Uterus (tissue), 4 donors: ENCODE measurements around the gene EFTUD2. TPM values are rescaled to one million over a fixed set of nuclear protein-coding genes. Genes with fewer than 3 reads are reported as not detected.
"Not testable (repeated sequence)": the region's sequence is repeated elsewhere in the genome, so short reads cannot be mapped to it uniquely, and the experiment has no call there.

Experiments used
- DNase-seq, 2 donors: peaks; one replicate each; pipeline ENCODE4 v3.0.0-alpha.2; 2019 to 2020
- H3K27ac ChIP-seq, 2 donors: fragments of 200-600 bp; sonication (generic); 1 replicate in 1 of 2; 2 replicates in 1 of 2; pipeline ENCODE4 v1.5.1; 2016 to 2018
- H3K27me3 ChIP-seq, 2 donors: fragments of 200-600 bp; sonication (generic); one replicate each; pipeline ENCODE4 v1.5.1; 2018 to 2019; ENCODE audit warnings: control low read depth in 1 of 2
- H3K36me3 ChIP-seq, 2 donors: fragments of 200-600 bp; sonication (generic); one replicate each; pipeline ENCODE4 v1.5.1; 2019; ENCODE audit warnings: control low read depth in 1 of 2
- H3K4me1 ChIP-seq, 2 donors: fragments of 200-600 bp; sonication (generic); one replicate each; pipeline ENCODE4 v1.5.1; 2018 to 2019; ENCODE audit warnings: control low read depth in 1 of 2
- H3K4me3 ChIP-seq, 2 donors: fragments of 200-600 bp; sonication (generic); 1 replicate in 1 of 2; 2 replicates in 1 of 2; pipeline ENCODE4 v1.5.1; 2018 to 2019; ENCODE audit warnings: mild to moderate bottlenecking in 1 of 2
- H3K9me3 ChIP-seq, 2 donors: fragments of 200-600 bp; sonication (generic); one replicate each; pipeline ENCODE4 v1.5.1; 2019; ENCODE audit warnings: control low read depth in 1 of 2
- POLR2A ChIP-seq, 2 donors: fragments of 450-650 bp; IDR thresholded peaks; one replicate each; pipeline ENCODE4 v1.6.1; 2016; ENCODE audit warnings: antibody characterized with exemption in 2 of 2, mild to moderate bottlenecking in 1 of 2, moderate library complexity in 1 of 2
- intact Hi-C: fragments of 100-400 bp; cut with DNase I; formaldehyde crosslinking; loops from one replicate; pipeline ENCODE4 v1.15.1; 2023; ENCODE audit warnings: low total_unique reads
- total RNA-seq, 4 donors: library from RNA; depleted of rRNA in 3 of 4; stranded (reverse); fragments of >200 nt in 3 of 4; gene quantifications; one replicate each; pipeline versions ENCODE4 v1.1.0 to v1.2.4, GENCODE V29; 2014 to 2023
- TF ChIP-seq, protein P1 (sequence below), 4 experiments: fragments of 200-600 bp in 2 of 4; fragments of 450-650 bp in 2 of 4; sonication (generic) in 2 of 4; IDR thresholded peaks; one replicate each; pipeline ENCODE4 v1.5.1; 2016 to 2019; ENCODE audit warnings: antibody characterized with exemption in 4 of 4, mild to moderate bottlenecking in 2 of 4, moderate library complexity in 1 of 4
- donor health status: DM: yes; HTN: yes; CAD: no.

Gene EFTUD2
- total RNA-seq = 100 to 1,000 TPM in 2 of 4 donors, 10 to 100 TPM in 2; 12.4 to 129 (median 64.7) TPM

DNA sequence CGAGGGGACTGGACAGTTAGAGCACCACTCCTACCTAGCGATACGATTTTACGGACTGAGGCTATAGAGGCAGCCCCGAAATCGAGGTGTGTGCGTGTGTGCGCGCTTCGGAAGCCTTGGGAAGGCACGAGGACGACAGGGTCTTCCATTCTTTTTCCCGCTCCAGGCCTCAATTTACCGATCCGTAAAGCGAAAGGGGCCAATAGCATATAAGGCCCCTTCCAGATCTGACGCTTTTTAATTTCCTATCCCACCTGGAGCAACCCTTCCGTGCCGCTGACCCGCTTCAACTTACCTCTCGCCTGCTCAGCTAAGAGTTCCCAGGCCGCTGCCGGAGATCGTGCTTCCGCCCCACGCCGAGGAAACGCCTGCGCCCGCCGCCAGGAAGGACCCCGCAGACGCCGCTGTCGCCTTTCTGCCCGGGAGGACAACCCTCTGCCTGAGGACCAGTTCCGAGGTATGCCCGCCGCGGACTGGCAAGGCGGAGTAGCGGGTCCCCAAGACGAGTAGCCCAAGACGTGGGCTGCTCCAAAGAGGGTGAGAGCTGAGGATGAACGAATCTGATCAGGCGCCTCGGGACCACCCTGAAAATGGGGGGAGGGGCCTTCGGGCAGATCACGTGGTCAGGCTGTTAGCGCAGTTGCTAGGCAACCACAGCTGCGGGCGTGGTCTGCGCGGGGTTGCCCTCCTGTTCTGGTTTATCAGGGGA lies at the start of gene EFTUD2:
Gene EFTUD2, minus strand, starts transcription at position 372 of the 709 bp plus-strand sequence. CDS start 4,924 bp downstream, outside the sequence.
- peak; percentile 41 to 60 for TF ChIP-seq POLR2A (IDR thresholded peaks at IDR 0.05)
- TF ChIP-seq, protein P1, sequence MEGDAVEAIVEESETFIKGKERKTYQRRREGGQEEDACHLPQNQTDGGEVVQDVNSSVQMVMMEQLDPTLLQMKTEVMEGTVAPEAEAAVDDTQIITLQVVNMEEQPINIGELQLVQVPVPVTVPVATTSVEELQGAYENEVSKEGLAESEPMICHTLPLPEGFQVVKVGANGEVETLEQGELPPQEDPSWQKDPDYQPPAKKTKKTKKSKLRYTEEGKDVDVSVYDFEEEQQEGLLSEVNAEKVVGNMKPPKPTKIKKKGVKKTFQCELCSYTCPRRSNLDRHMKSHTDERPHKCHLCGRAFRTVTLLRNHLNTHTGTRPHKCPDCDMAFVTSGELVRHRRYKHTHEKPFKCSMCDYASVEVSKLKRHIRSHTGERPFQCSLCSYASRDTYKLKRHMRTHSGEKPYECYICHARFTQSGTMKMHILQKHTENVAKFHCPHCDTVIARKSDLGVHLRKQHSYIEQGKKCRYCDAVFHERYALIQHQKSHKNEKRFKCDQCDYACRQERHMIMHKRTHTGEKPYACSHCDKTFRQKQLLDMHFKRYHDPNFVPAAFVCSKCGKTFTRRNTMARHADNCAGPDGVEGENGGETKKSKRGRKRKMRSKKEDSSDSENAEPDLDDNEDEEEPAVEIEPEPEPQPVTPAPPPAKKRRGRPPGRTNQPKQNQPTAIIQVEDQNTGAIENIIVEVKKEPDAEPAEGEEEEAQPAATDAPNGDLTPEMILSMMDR (IDR thresholded peaks at IDR 0.05) = peak in 2 of 4 experiments; percentile 31 to 59
- Histone ChIP-seq H3K27ac (peak within 1 kb of the TSS; percentile 93), H3K9me3 (no peaks in the 10 kb centered on the region), H3K4me1 (no peaks in the 10 kb centered on the region), H3K4me3 (peak within 1 kb of the TSS; percentile 51 to 77), H3K27me3 (no peaks in the 10 kb centered on the region), H3K36me3 (no peaks in the 10 kb centered on the region)
- intact Hi-C loops = no loop called here
- peak; percentile 90 to 91 for DNase-seq

DNA sequence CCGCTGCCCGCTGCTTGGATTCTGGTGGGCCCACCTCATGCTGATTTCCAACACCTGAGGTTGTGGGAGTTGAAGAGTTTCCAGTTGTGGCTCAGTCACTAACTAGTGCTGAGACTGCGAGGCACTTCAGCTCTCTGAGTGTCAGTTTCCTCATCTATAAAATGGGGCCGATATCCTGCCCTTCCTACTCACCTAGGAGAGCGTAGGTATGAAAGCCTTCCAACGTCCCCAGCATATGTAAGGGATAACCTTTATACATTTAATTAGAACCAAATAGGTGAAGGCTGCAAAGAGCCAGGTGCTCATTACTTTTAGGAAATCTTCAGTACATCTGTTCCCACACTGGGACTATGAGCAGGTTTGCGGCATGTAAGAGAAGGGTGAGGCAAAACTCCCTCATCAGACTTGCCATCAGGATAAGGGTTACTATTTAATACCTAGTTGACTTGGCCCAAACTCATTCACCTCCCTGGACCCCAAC lies 49.1 kb upstream of the EFTUD2 start:
- DNase-seq = no peak
- no peaks in the 10 kb centered on the region for H3K36me3 ChIP-seq
- peaks cover 0 to 5% of the 10 kb centered on the region in 2 donors for H3K4me1 ChIP-seq
- H3K4me3 ChIP-seq = peak overlapping the region; percentile 50 to 55
- intact Hi-C loops = no loop called here
- no peak for TF ChIP-seq POLR2A (IDR thresholded peaks at IDR 0.05)
- TF ChIP-seq, protein P1 (IDR thresholded peaks at IDR 0.05) = no peak
- peak overlapping the region in 1 of 2 donors; percentile 66 for H3K27ac ChIP-seq
- H3K9me3 ChIP-seq = no peaks in the 10 kb centered on the region
- H3K27me3 ChIP-seq = no peaks in the 10 kb centered on the region

DNA sequence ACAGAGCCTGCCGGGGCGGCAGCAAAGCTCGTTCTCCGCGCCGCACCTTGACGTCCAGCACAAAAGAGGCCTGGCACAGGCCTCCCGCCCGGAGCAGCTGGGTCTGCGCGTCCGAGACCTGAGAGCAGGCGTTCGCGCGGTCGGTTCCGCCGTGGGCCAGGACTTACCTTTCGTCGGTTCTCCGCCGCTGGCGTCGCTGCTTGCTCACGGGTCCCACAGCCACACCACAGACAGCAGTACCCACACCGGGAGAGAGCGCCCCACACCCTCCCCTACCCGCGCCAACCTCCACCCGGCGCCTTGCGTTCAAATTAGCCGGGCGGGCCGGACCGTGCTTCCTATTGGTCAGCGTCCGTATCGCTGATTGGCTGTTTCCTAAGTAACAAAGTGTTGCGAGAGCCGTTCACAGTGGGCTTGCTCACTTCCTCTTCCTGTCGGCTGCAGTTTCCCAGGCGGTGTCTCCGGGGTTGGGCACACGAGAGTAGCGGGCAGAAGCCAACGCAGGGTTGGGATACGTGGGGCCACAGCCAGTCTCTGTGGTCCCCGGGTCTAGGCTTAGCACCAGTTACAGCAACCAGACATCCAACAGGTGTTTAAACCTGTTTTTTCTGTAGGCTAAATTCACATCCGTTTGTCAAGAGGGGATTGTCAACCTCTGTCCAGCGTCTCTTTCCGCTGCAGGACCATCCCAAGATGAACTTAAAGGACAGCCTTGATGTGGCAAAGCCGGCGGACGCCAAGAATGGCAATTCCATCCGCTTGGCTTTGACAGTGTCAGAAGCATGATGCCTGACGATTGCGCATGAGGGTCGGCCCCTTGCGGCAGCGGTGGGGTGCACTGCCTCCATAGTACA lies 48.4 kb upstream of the EFTUD2 start, which contains the start of gene KIF18B:
Gene KIF18B, minus strand, starts transcription at position 313 of the 854 bp plus-strand sequence. CDS start 11,429 bp downstream, outside the sequence.
- intact Hi-C loops = no loop called here
- peaks cover 0 to 5% of the 10 kb centered on the region in 2 donors for H3K4me1 ChIP-seq
- peak; percentile 56 to 60 for TF ChIP-seq POLR2A (IDR thresholded peaks at IDR 0.05)
- TF ChIP-seq, protein P1 (IDR thresholded peaks at IDR 0.05) = peak in 1 of 4 experiments; percentile 1
- H3K9me3 ChIP-seq = no peaks in the 10 kb centered on the region
- H3K27ac ChIP-seq = peak within 1 kb of the TSS; percentile 14 to 66
- H3K4me3 ChIP-seq = peak within 1 kb of the TSS; percentile 50 to 55
- H3K27me3 ChIP-seq = no peaks in the 10 kb centered on the region
- peak; percentile 81 to 85 for DNase-seq
- H3K36me3 ChIP-seq = no peaks in the 10 kb centered on the region

DNA sequence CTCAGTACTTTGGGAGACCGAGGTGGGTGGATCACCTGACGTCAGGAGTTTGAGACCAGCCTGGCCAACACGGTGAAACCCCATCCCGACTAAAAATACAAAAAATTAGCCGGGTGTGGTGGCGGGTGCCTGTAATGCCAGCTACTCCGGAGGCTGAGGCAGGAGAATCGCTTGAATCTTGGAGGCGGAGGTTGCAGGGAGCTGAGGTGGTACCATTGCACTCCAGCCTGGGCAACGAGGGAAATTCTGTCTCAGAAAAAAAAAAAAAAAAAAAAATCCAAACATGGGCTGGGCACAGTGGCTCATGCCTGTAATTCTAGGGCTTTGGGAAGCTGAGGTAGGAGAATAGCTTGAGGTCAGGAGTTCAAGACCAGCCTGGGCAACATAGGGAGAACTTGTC lies 46.4 kb upstream of the EFTUD2 start:
- H3K27ac ChIP-seq, H3K4me1 ChIP-seq, H3K36me3 ChIP-seq, DNase-seq, intact Hi-C loops, H3K9me3 ChIP-seq, H3K27me3 ChIP-seq, H3K4me3 ChIP-seq: not testable (repeated sequence)

DNA sequence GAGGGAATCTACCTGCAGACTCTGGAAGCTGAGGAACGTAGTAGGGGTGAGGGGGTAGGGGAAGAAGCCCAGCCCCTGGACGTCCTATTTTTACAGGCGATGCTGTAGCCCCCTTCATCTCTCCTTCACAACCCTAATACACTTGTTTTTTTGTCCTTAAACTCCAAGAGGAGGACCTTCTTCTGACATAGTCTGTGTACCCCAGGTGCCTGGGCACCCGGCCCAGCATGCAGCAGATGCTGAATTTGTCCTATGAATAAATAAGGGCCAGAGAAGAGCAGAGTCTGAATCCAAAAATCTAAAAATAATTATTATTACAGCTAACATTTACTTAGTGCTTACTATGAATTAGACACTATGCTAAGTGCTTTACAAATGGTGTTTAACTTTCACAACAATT lies 43.2 kb upstream of the EFTUD2 start:
- Histone ChIP-seq H3K27me3 (no peaks in the 10 kb centered on the region), H3K36me3 (no peaks in the 10 kb centered on the region), H3K27ac (no peak overlapping the region), H3K4me3 (no peak overlapping the region), H3K9me3 (no peaks in the 10 kb centered on the region), H3K4me1 (peaks cover 0 to 4% of the 10 kb centered on the region in 2 donors)
- intact Hi-C loops = no loop called here
- TF ChIP-seq POLR2A (IDR thresholded peaks at IDR 0.05) = no peak
- TF ChIP-seq, protein P1 (IDR thresholded peaks at IDR 0.05) = no peak
- no peak for DNase-seq
